Activated T-helper 2 cell treated with anti-CD3 and anti-CD28 coated beads, Interferon-gamma antibody, Interleukin-2, Interleukin-4, amounts not matched to agents 10 μg/mL and 5 μg/mL and 100 μg/mL, durations not matched to agents 14 hours and 24 hours and 36 hours (primary cell): ENCODE measurements around the gene CUL7. TPM values are rescaled to one million over a fixed set of nuclear protein-coding genes. Genes with fewer than 3 reads are reported as not detected.

Experiments used
- DNase-seq: peaks from one replicate; pipeline ENCODE4 v3.0.0; 2021; ENCODE audit warnings: low spot score
- H3K27ac Mint-ChIP-seq: one replicate; pipeline ENCODE4 v1.8.0; 2021; ENCODE audit warnings: mixed read lengths
- H3K27me3 Mint-ChIP-seq: one replicate; pipeline ENCODE4 v1.8.0; 2021; ENCODE audit warnings: low read depth, mixed read lengths
- H3K36me3 Mint-ChIP-seq: one replicate; pipeline ENCODE4 v1.8.0; 2021; ENCODE audit warnings: low read depth, mixed read lengths
- H3K4me1 Mint-ChIP-seq: one replicate; pipeline ENCODE4 v1.8.0; 2021; ENCODE audit warnings: low read depth, mixed read lengths
- H3K4me3 Mint-ChIP-seq: one replicate; pipeline ENCODE4 v1.8.0; 2021; ENCODE audit warnings: low read depth, mild to moderate bottlenecking, moderate library complexity, mixed read lengths
- H3K9me3 Mint-ChIP-seq: one replicate; pipeline ENCODE4 v1.8.0; 2021; ENCODE audit warnings: mixed read lengths
- intact Hi-C: fragments of 100-400 bp; cut with micrococcal nuclease; formaldehyde crosslinking; loops from one replicate; pipeline ENCODE4 v1.15.1; 2023
- total RNA-seq: library from RNA; stranded (reverse); gene quantifications from 2 replicates; pipeline ENCODE4 v1.2.3, GENCODE V29; 2022

CUL7 gene
- total RNA-seq, 1 donor from 2014 or later, result 27.3 TPM

GRCh38 chr6:42996513-42996912 lies 57.1 kb downstream of the CUL7 start:
- Mint-ChIP-seq H3K36me3 (peaks cover 13% of the 10 kb centered on the region), H3K27me3 (no peaks in the 10 kb centered on the region), H3K27ac (no peak overlapping the region), H3K9me3 (no peaks in the 10 kb centered on the region), H3K4me1 (peaks cover 6% of the 10 kb centered on the region), H3K4me3 (no peak overlapping the region)
- intact Hi-C loops, result no loop called here
- no peak for DNase-seq

GRCh38 chr6:42993445-42993844 lies 60.2 kb downstream of the CUL7 start:
- Mint-ChIP-seq H3K4me3 (no peak overlapping the region), H3K36me3 (peaks cover 31% of the 10 kb centered on the region), H3K27ac (peak overlapping the region; percentile 11), H3K9me3 (no peaks in the 10 kb centered on the region), H3K27me3 (no peaks in the 10 kb centered on the region), H3K4me1 (peaks cover 7% of the 10 kb centered on the region)
- DNase-seq, result no peak
- intact Hi-C loops, result no loop called here

- Mint-ChIP-seq H3K27ac (no peak overlapping the region), H3K4me3 (no peak overlapping the region), H3K4me1 (peaks cover 33% of the 10 kb centered on the region), H3K27me3 (no peaks in the 10 kb centered on the region), H3K9me3 (no peaks in the 10 kb centered on the region), H3K36me3 (peaks cover 50% of the 10 kb centered on the region)
- no peak for DNase-seq
- intact Hi-C loops, result no loop called here
Measured at GRCh38 chr6:42989923-42990322, 63.7 kb downstream of the CUL7 start.

GRCh38 chr6:42988486-42989020 lies 65.1 kb downstream of the CUL7 start:
- Mint-ChIP-seq H3K36me3 (peaks cover 47% of the 10 kb centered on the region), H3K9me3 (no peaks in the 10 kb centered on the region), H3K27me3 (no peaks in the 10 kb centered on the region), H3K4me3 (no peak overlapping the region), H3K27ac (no peak overlapping the region), H3K4me1 (peaks cover 36% of the 10 kb centered on the region)
- intact Hi-C loops, result no loop called here
- no peak for DNase-seq

Other genes with a start within 250 kb of the CUL7 start
- gene RPL7L1, start 174.2 kb downstream of the CUL7 start, total RNA-seq, result 149 and 151 TPM in 2 replicates
- gene PTCRA, start 137.8 kb downstream of the CUL7 start, total RNA-seq, result not detected in 2 replicates
- gene CNPY3, start 124.4 kb downstream of the CUL7 start, total RNA-seq, result 51.3 and 53.1 TPM in 2 replicates
- gene GNMT, start 93.1 kb downstream of the CUL7 start, total RNA-seq, result 0.62 and 0.69 TPM in 2 replicates
- gene PEX6, start 74.7 kb downstream of the CUL7 start, total RNA-seq, result 26.0 and 27.8 TPM in 2 replicates
- gene PPP2R5D, start 69.3 kb downstream of the CUL7 start, total RNA-seq, result 62.7 and 63.2 TPM in 2 replicates
- 90.9 and 91.2 TPM in 2 replicates for gene MEA1, start 39.9 kb downstream of the CUL7 start, total RNA-seq
- 71.2 and 74.6 TPM in 2 replicates for gene KLHDC3, start 39.6 kb downstream of the CUL7 start, total RNA-seq
- gene RRP36, start 32.2 kb downstream of the CUL7 start, total RNA-seq, result 71.4 and 78.4 TPM in 2 replicates
- 76.0 and 76.6 TPM in 2 replicates for gene MRPL2, start 5.6 kb upstream of the CUL7 start, total RNA-seq
- 11.7 and 14.1 TPM in 2 replicates for gene KLC4, start 5.8 kb upstream of the CUL7 start, total RNA-seq
- gene PTK7, start 22.5 kb upstream of the CUL7 start, total RNA-seq, result 3.7 TPM in 2 replicates
- gene SRF, start 117.4 kb upstream of the CUL7 start, total RNA-seq, result 50.9 and 52.0 TPM in 2 replicates
- gene CUL9, start 128.3 kb upstream of the CUL7 start, total RNA-seq, result 34.3 and 37.4 TPM in 2 replicates
- gene DNPH1, start 175.6 kb upstream of the CUL7 start, total RNA-seq, result 70.5 and 76.7 TPM in 2 replicates
- 1.5 TPM in 2 replicates for gene TTBK1, start 189.6 kb upstream of the CUL7 start, total RNA-seq
- gene SLC22A7, start 244.4 kb upstream of the CUL7 start, total RNA-seq, result not detected in 2 replicates